ENCODE measurements around the gene HIF1A. TPM values are rescaled to one million over a fixed set of nuclear protein-coding genes. Genes with fewer than 3 reads are reported as not detected.

Gene HIF1A
- total and polyA plus RNA-seq, 2 of the 13 experiments (the other 11 are each of a cell fraction or from before 2014, with no cell fraction given), result 41.0 to 126 TPM

GRCh38 chr14:61694830-61695694 is at the start of gene HIF1A (continued):
- TF ChIP-seq PBX2 (CRISPR knock-in tag; IDR thresholded peaks at IDR 0.05) (no peak), ZFP1 (CRISPR knock-in tag; IDR thresholded peaks at IDR 0.05) (no peak), ZNF143 (CRISPR knock-in tag; IDR thresholded peaks at IDR 0.05) (no peak), HNRNPUL1 (IDR thresholded peaks at IDR 0.05; ENCODE audit: low read depth, low read length) (no peak), REL (CRISPR knock-in tag; conservative IDR thresholded peaks at IDR 0.05) (no peak), ZNF639 (CRISPR knock-in tag; conservative IDR thresholded peaks at IDR 0.05) (0 out of 2 replicates have a peak, but pooled peaks have one; percentile 41), ZFP41 (CRISPR knock-in tag; IDR thresholded peaks at IDR 0.05; ENCODE audit: borderline replicate concordance) (no peak), HNRNPK (IDR thresholded peaks at IDR 0.05; ENCODE audit: low read depth, low read length, poor library complexity, severe bottlenecking) (peak; percentile 100), ZNF124 (CRISPR knock-in tag; IDR thresholded peaks at IDR 0.05) (no peak), REST (IDR thresholded peaks at IDR 0.05; ENCODE audit: borderline replicate concordance in 1 of 2, low read depth in 1 of 2, low read length in 2 of 2) (no peak; a peak in 1 of 4 replicates), MAFF (IDR thresholded peaks at IDR 0.05; ENCODE audit: low read depth, low read length) (no peak), TCF12 (IDR thresholded peaks at IDR 0.05) (no peak), TCF12 (CRISPR knock-in tag; IDR thresholded peaks at IDR 0.05) (no peak), ZNF281 (CRISPR knock-in tag; IDR thresholded peaks at IDR 0.05; ENCODE audit: borderline replicate concordance) (peak; percentile 29; the same call in 1 of the 2 replicates), SOX6 (IDR thresholded peaks at IDR 0.05) (no peak), SOX6 (CRISPR knock-in tag; IDR thresholded peaks at IDR 0.05) (peak; percentile 78), JDP2 (CRISPR knock-in tag; IDR thresholded peaks at IDR 0.05; ENCODE audit: borderline replicate concordance) (no peak), TFDP2 (CRISPR knock-in tag; IDR thresholded peaks at IDR 0.05) (peak; percentile 88), ZNF543 (CRISPR knock-in tag; IDR thresholded peaks at IDR 0.05) (no peak), MTA3 (CRISPR knock-in tag; IDR thresholded peaks at IDR 0.05) (no peak)

All from HepG2 (cell line).